IMR-90 (cell line): ENCODE measurements around the gene PODXL2. TPM values are rescaled to one million over a fixed set of nuclear protein-coding genes. Genes with fewer than 3 reads are reported as not detected.

Experiments used
- ATAC-seq: fragments of 200-7000 bp; cut with Tn5 transposase; 2 replicates; pipeline ENCODE4 v1.9.1; 2020; ENCODE audit warnings: low read depth, mild to moderate bottlenecking, moderate library complexity
- BruUV-seq: library from RNA; stranded (reverse); fragments of 400-500 nt; replicated peaks from 2 replicates; lab custom pipeline; 2021; lab: Mats Ljungman, UMichigan
- CTCF ChIA-PET: fragments of 300-600 bp; formaldehyde crosslinking; extraction: SDS; loops from one replicate; lab custom pipeline; 2021; ENCODE audit warnings: antibody characterized with exemption; lab: Yijun Ruan, JAX
- POLR2A ChIA-PET: fragments of 300-600 bp; sonication (Branson Sonifier 250); formaldehyde crosslinking; loops from one replicate; lab custom pipeline; 2022; ENCODE audit warnings: antibody characterized with exemption; ENCODE audit not compliant: unreplicated experiment; lab: Charles Lee
- DNase-seq: peaks from one replicate; pipeline ENCODE4 v3.0.0; 2013
- H2AFZ ChIP-seq: replicated peaks from 2 replicates; pipeline ENCODE3; 2013; ENCODE audit warnings: low read length, mild to moderate bottlenecking; ENCODE audit not compliant: poor library complexity
- H2AK5ac ChIP-seq: 2 replicates; pipeline ENCODE4 v1.6.1; 2013; ENCODE audit warnings: low read depth, low read length, inconsistent platforms
- H2AK9ac ChIP-seq: replicated peaks from 2 replicates; pipeline ENCODE3; 2013; ENCODE audit warnings: mild to moderate bottlenecking, low read depth, low read length, moderate library complexity; ENCODE audit not compliant: poor library complexity
- H2BK120ac ChIP-seq: 2 replicates; pipeline ENCODE4 v1.6.1; 2013; ENCODE audit warnings: low read depth, low read length, inconsistent platforms
- H2BK15ac ChIP-seq: 3 replicates; pipeline ENCODE4 v1.6.1; 2013; ENCODE audit warnings: low read depth, low read length, inconsistent platforms
- H2BK20ac ChIP-seq: 2 replicates; pipeline ENCODE4 v1.6.1; 2013; ENCODE audit warnings: low read depth, mild to moderate bottlenecking, inconsistent platforms, low read length, moderate library complexity
- H2BK5ac ChIP-seq: 2 replicates; pipeline ENCODE4 v1.6.1; 2013; ENCODE audit warnings: mild to moderate bottlenecking, low read depth, low read length, inconsistent platforms; ENCODE audit not compliant: poor library complexity, severe bottlenecking
- H3K14ac ChIP-seq: replicated peaks from 2 replicates; pipeline ENCODE4 v1.6.1; 2013; ENCODE audit warnings: low read depth, low read length, inconsistent platforms
- H3K18ac ChIP-seq: 2 replicates; pipeline ENCODE4 v1.6.1; 2013; ENCODE audit warnings: low read depth, low read length, control low read depth
- H3K23ac ChIP-seq: 2 replicates; pipeline ENCODE4 v1.6.1; 2013; ENCODE audit warnings: low read depth, low read length, inconsistent platforms
- H3K27ac ChIP-seq: 2 replicates; pipeline ENCODE4 v1.5.1; 2013; ENCODE audit warnings: mild to moderate bottlenecking, control low read depth, low read length; ENCODE audit not compliant: insufficient read depth
- H3K27me3 ChIP-seq: 2 replicates; pipeline ENCODE4 v1.6.1; 2013; ENCODE audit warnings: low read length; ENCODE audit not compliant: control insufficient read depth, insufficient read depth
- H3K36me3 ChIP-seq: 2 replicates; pipeline ENCODE4 v1.6.1; 2013; ENCODE audit warnings: low read length, mixed read lengths; ENCODE audit not compliant: control insufficient read depth, insufficient read depth
- H3K4ac ChIP-seq: 2 replicates; pipeline ENCODE4 v1.6.1; 2013; ENCODE audit warnings: low read depth, low read length, inconsistent platforms
- H3K4me1 ChIP-seq: 2 replicates; pipeline ENCODE4 v1.6.1; 2013; ENCODE audit warnings: low read length, mixed read lengths; ENCODE audit not compliant: control insufficient read depth, insufficient read depth
- H3K4me2 ChIP-seq: 2 replicates; pipeline ENCODE4 v1.6.1; 2013; ENCODE audit warnings: low read depth, mild to moderate bottlenecking, control low read depth, low read length, moderate library complexity
- H3K4me3 ChIP-seq: 2 replicates; pipeline ENCODE4 v1.5.1; 2013; ENCODE audit warnings: low read depth, mild to moderate bottlenecking, control low read depth, low read length, moderate library complexity; ENCODE audit not compliant: insufficient read depth
- H3K56ac ChIP-seq: 2 replicates; pipeline ENCODE4 v1.6.1; 2013; ENCODE audit warnings: low read length, inconsistent platforms; ENCODE audit not compliant: insufficient read depth; ENCODE audit errors: extremely low read depth
- H3K79me1 ChIP-seq, 2 experiments: 2 replicates each; pipeline ENCODE4 v1.6.1; 2013; ENCODE audit warnings: low read length in 2 of 2, inconsistent platforms in 1 of 2, low read depth in 1 of 2
- H3K9ac ChIP-seq: 2 replicates; pipeline ENCODE4 v1.6.1; 2013; ENCODE audit warnings: low read depth, low read length, control low read depth
- H3K9me1 ChIP-seq: 2 replicates; pipeline ENCODE4 v1.6.1; 2013; ENCODE audit warnings: low read length, inconsistent platforms; ENCODE audit not compliant: insufficient read depth
- H3K9me3 ChIP-seq: 2 replicates; pipeline ENCODE4 v1.6.1; 2013; ENCODE audit warnings: low read length; ENCODE audit not compliant: control insufficient read depth, insufficient read depth
- H4K20me1 ChIP-seq: 2 replicates; pipeline ENCODE4 v1.6.1; 2013; ENCODE audit warnings: low read length, inconsistent platforms; ENCODE audit not compliant: insufficient read depth
- H4K5ac ChIP-seq: 2 replicates; pipeline ENCODE4 v1.6.1; 2013; ENCODE audit warnings: mild to moderate bottlenecking, low read depth, low read length, control low read depth
- H4K8ac ChIP-seq, 2 experiments: 2 replicates each; pipeline ENCODE4 v1.6.1; 2013; ENCODE audit warnings: low read depth in 2 of 2, low read length in 2 of 2, control low read depth in 1 of 2, inconsistent platforms in 1 of 2
- H4K91ac ChIP-seq: 2 replicates; pipeline ENCODE4 v1.6.1; 2013; ENCODE audit warnings: low read depth, low read length, inconsistent platforms; ENCODE audit not compliant: insufficient read depth
- CEBPB ChIP-seq: IDR thresholded peaks from 2 replicates; pipeline ENCODE4 v1.6.1; 2012; ENCODE audit warnings: low read depth, low read length, improper control_type of control experiment
- CHD1 ChIP-seq: IDR thresholded peaks from 2 replicates; pipeline ENCODE4 v1.6.1; 2012; ENCODE audit warnings: low read depth, low read length, improper control_type of control experiment
- CTCF ChIP-seq: conservative IDR thresholded peaks from 2 replicates; pipeline ENCODE4 v1.5.1; 2012; ENCODE audit warnings: mild to moderate bottlenecking, low read depth, low read length, improper control_type of control experiment
- FOS ChIP-seq: fragments of 150-350 bp; IDR thresholded peaks from 2 replicates; pipeline ENCODE4 v1.6.1; 2016; ENCODE audit warnings: low read depth, low read length
- MAFK ChIP-seq: IDR thresholded peaks from 2 replicates; pipeline ENCODE4 v1.6.1; 2012; ENCODE audit warnings: low read depth, low read length, improper control_type of control experiment
- MAZ ChIP-seq: IDR thresholded peaks from 2 replicates; pipeline ENCODE4 v1.6.1; 2012; ENCODE audit warnings: low read depth, mild to moderate bottlenecking, low read length, improper control_type of control experiment, moderate library complexity, borderline replicate concordance
- NFE2L2 ChIP-seq: fragments of 150-350 bp; IDR thresholded peaks from 2 replicates; pipeline ENCODE4 v1.6.1; 2016; ENCODE audit warnings: low read depth, mild to moderate bottlenecking, low read length
- POLR2A ChIP-seq: IDR thresholded peaks from 2 replicates; pipeline ENCODE4 v1.6.1; 2012; ENCODE audit warnings: mild to moderate bottlenecking, low read depth, low read length
- RAD21 ChIP-seq: IDR thresholded peaks from 2 replicates; pipeline ENCODE4 v1.6.1; 2012; ENCODE audit warnings: low read length, improper control_type of control experiment
- RCOR1 ChIP-seq: IDR thresholded peaks from 2 replicates; pipeline ENCODE4 v1.6.1; 2012; ENCODE audit warnings: mild to moderate bottlenecking, low read length, improper control_type of control experiment; ENCODE audit not compliant: insufficient replicate concordance
- SMC3 ChIP-seq: fragments of 150-350 bp; IDR thresholded peaks from 2 replicates; pipeline ENCODE4 v1.6.1; 2016; ENCODE audit warnings: low read depth, mild to moderate bottlenecking, antibody characterized with exemption, low read length, moderate library complexity
- USF2 ChIP-seq: fragments of 150-350 bp; IDR thresholded peaks from 2 replicates; pipeline ENCODE4 v1.6.1; 2017; ENCODE audit warnings: mild to moderate bottlenecking, antibody characterized with exemption, low read length, low read depth
- WGBS, 2 experiments: methylation state at CpG; one replicate each; pipeline versions ENCODE4 v1.1.5 to v1.1.7; 2013; ENCODE audit warnings: missing lambda C conversion rate in 2 of 2; ENCODE audit not compliant: insufficient read length in 1 of 2; ENCODE audit errors: extremely low coverage in 2 of 2; 5-methylcytosine and 5-hydroxymethylcytosine counted together
- dilution Hi-C: fragments of 300-500 bp; cut with HindIII; formaldehyde crosslinking; loops from one replicate; pipeline ENCODE4 v1.14.3; 2018; ENCODE audit warnings: low sequenced_read_pairs; ENCODE audit not compliant: unreplicated experiment
- in situ Hi-C: fragments of 300-500 bp; cut with MboI; formaldehyde crosslinking; loops from 3 replicates; pipeline ENCODE4 v1.14.3; 2019; ENCODE audit warnings: low sequenced_read_pairs, inconsistent platforms, mixed read lengths
- intact Hi-C: fragments of 100-400 bp; cut with micrococcal nuclease; formaldehyde crosslinking; loops from 2 replicates; pipeline ENCODE4 v1.10.0; 2022
- polyA plus RNA-seq, 3 experiments: library from polyadenylated mRNA; depleted of rRNA; stranded (reverse); fragments of >200 nt; gene quantifications; 2 replicates each; pipeline ENCODE4 v1.2.3, GENCODE V29; 2012; ENCODE audit warnings: low replicate concordance in 1 of 3
- total RNA-seq: library from RNA; depleted of rRNA; stranded (reverse); fragments of >200 nt; gene quantifications from 2 replicates; pipeline ENCODE4 v1.2.3, GENCODE V29; 2012

PODXL2 gene
- total and polyA plus RNA-seq, 2 of the 4 experiments (the other 2 are of a cell fraction): 1.6 to 5.4 TPM

- TF ChIP-seq USF2 (no peak), SMC3 (no peak), MAFK (no peak)
These were observed 38.2 kb upstream of the PODXL2 start, which contains the start of gene TPRA1 (continued) for GRCh38 chr3:127590593-127591465.

GRCh38 chr3:127593178-127593577 lies 35.8 kb upstream of the PODXL2 start:
- peaks cover 18% of the 10 kb centered on the region for H3K9me1 ChIP-seq
- dilution Hi-C loops (no loop called here), in situ Hi-C loops (no loop called here), intact Hi-C loops (loop anchor here (5.0 kb wide), 1 partner anchor 459 kb away; the partner anchor contains the start of gene SEC61A1)
- ChIA-PET POLR2A (no interaction called here), CTCF (no interaction called here)
- no peak overlapping the region for H2BK20ac ChIP-seq
- no TSS peak for BruUV-seq
- H3K4me1 ChIP-seq: peaks cover 10% of the 10 kb centered on the region
- no peak overlapping the region for H2BK120ac ChIP-seq
- no peak for DNase-seq
- no peak overlapping the region for H3K4me3 ChIP-seq
- WGBS, 2 experiments: no CpG with 5 or more reads among the region's 5 CpGs
- H2AFZ ChIP-seq: no peak overlapping the region
- no peak overlapping the region for H3K4ac ChIP-seq
- H2AK9ac ChIP-seq: no peak overlapping the region
- H2BK15ac ChIP-seq: no peak overlapping the region
- peaks cover 16% of the 10 kb centered on the region for H4K20me1 ChIP-seq
- no peaks in the 10 kb centered on the region for H3K27me3 ChIP-seq
- no peak overlapping the region for H3K56ac ChIP-seq
- H4K8ac ChIP-seq: no peak overlapping the region
- H3K4me2 ChIP-seq: no peak overlapping the region
- H3K23ac ChIP-seq: no peak overlapping the region
- ATAC-seq: no peak
- peaks cover 0 to 22% of the 10 kb centered on the region in 2 experiments; a peak in 2 of 4 replicates for H3K79me1 ChIP-seq
- no peak overlapping the region for H3K18ac ChIP-seq
- no peak overlapping the region for H2AK5ac ChIP-seq
- H4K5ac ChIP-seq: no peak overlapping the region
- H3K9ac ChIP-seq: no peak overlapping the region
- no peak overlapping the region for H3K14ac ChIP-seq
- H3K36me3 ChIP-seq: no peaks in the 10 kb centered on the region
- no peak overlapping the region for H3K27ac ChIP-seq
- no peaks in the 10 kb centered on the region for H3K9me3 ChIP-seq
- no peak overlapping the region for H2BK5ac ChIP-seq
- no peak overlapping the region for H4K91ac ChIP-seq
- no peak for TF ChIP-seq RAD21
- TF ChIP-seq NFE2L2: no peak
- no peak for TF ChIP-seq FOS
- no peak for TF ChIP-seq POLR2A
- no peak for TF ChIP-seq RCOR1
- TF ChIP-seq MAZ: no peak
- no peak for TF ChIP-seq CHD1
- TF ChIP-seq CEBPB: no peak
- TF ChIP-seq USF2: no peak
- no peak for TF ChIP-seq CTCF
